GM21526 (cell line): ENCODE data around the gene TLE7.

Experiments used
- ATAC-seq: cut with Tn5 transposase; IDR thresholded peaks from one replicate; pipeline ENCODE4 v1.9.1; 2021; ENCODE audit warnings: moderate library complexity; ENCODE audit not compliant: unreplicated experiment, low FRiP score

The TLE7 gene

GRCh38 chr16:71449020-71449419 lies 7.2 kb upstream of the TLE7 start:
- no peak for ATAC-seq

- no peak for ATAC-seq
These were observed 6.5 kb upstream of the TLE7 start for GRCh38 chr16:71448274-71448866.

GRCh38 chr16:71443714-71444113 lies 1.9 kb upstream of the TLE7 start:
- no peak for ATAC-seq

GRCh38 chr16:71441348-71442050 lies 355 bp downstream of the TLE7 start:
- no peak for ATAC-seq

- no peak for ATAC-seq
These were observed 1.0 kb downstream of the TLE7 start for GRCh38 chr16:71440669-71441347.

- no peak for ATAC-seq
These were observed 2.3 kb downstream of the TLE7 start for GRCh38 chr16:71439523-71439922.

- ATAC-seq = no peak
These were observed 5.4 kb downstream of the TLE7 start for GRCh38 chr16:71436473-71436872.

GRCh38 chr16:71432906-71433305 lies 8.9 kb downstream of the TLE7 start:
- ATAC-seq = no peak

- no peak for ATAC-seq
These were observed 9.9 kb downstream of the TLE7 start for GRCh38 chr16:71431991-71432390.

- ATAC-seq = no peak
These were observed 10.7 kb downstream of the TLE7 start for GRCh38 chr16:71431176-71431575.

- no peak for ATAC-seq
These were observed 11.1 kb downstream of the TLE7 start for GRCh38 chr16:71430744-71431143.

- ATAC-seq = no peak
These were observed 12.3 kb downstream of the TLE7 start for GRCh38 chr16:71429581-71429980.

- ATAC-seq = no peak
These were observed 13.0 kb downstream of the TLE7 start for GRCh38 chr16:71428883-71429282.

- no peak for ATAC-seq
These were observed 13.5 kb downstream of the TLE7 start for GRCh38 chr16:71428385-71428784.

GRCh38 chr16:71426880-71427615 lies 14.8 kb downstream of the TLE7 start:
- no peak for ATAC-seq

- ATAC-seq = no peak
These were observed 15.6 kb downstream of the TLE7 start for GRCh38 chr16:71426069-71426879.

- no peak for ATAC-seq
These were observed 16.1 kb downstream of the TLE7 start for GRCh38 chr16:71425746-71426068.

- no peak for ATAC-seq
These were observed 17.2 kb downstream of the TLE7 start for GRCh38 chr16:71424626-71425025.

- ATAC-seq = no peak
These were observed 18.0 kb downstream of the TLE7 start for GRCh38 chr16:71423865-71424264.

GRCh38 chr16:71423016-71423415 lies 18.8 kb downstream of the TLE7 start:
- no peak for ATAC-seq

- ATAC-seq = no peak
These were observed 19.9 kb downstream of the TLE7 start for GRCh38 chr16:71421911-71422310.
